ENCODE data around the gene ZFYVE28. TPM values are rescaled to one million over a fixed set of nuclear protein-coding genes. Genes with fewer than 3 reads are reported as not detected.
"Not testable (repeated sequence)": the region's sequence is repeated elsewhere in the genome, so short reads cannot be mapped to it uniquely, and the experiment has no call there.

ZFYVE28 gene
- total RNA-seq, 4 donors from 2014 or later = 20.6 to 153 (median 63.2) TPM

DNA sequence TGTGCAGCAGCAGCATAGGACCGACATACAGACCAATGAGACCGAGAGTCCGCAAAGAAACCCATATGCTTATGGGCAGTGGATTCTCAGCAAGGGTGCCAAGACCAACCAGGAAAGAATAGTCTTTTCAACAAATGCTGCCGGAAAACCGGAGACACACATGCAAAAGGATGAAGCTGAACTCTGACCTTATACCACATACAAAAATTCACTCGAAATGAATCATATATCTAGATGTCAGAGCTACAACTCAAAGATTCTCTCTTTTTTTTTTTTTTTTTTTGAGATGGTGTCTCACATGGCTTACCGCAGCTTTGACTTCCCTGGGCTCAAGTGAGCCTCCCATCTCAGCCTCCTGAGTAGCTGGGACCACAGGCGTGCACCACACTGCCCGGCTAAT lies 140.5 kb downstream of the ZFYVE28 start:
- no peaks in the 10 kb centered on the region for H3K27me3 ChIP-seq
- DNase-seq = no peak
- TF ChIP-seq, protein P1, sequence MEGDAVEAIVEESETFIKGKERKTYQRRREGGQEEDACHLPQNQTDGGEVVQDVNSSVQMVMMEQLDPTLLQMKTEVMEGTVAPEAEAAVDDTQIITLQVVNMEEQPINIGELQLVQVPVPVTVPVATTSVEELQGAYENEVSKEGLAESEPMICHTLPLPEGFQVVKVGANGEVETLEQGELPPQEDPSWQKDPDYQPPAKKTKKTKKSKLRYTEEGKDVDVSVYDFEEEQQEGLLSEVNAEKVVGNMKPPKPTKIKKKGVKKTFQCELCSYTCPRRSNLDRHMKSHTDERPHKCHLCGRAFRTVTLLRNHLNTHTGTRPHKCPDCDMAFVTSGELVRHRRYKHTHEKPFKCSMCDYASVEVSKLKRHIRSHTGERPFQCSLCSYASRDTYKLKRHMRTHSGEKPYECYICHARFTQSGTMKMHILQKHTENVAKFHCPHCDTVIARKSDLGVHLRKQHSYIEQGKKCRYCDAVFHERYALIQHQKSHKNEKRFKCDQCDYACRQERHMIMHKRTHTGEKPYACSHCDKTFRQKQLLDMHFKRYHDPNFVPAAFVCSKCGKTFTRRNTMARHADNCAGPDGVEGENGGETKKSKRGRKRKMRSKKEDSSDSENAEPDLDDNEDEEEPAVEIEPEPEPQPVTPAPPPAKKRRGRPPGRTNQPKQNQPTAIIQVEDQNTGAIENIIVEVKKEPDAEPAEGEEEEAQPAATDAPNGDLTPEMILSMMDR (IDR thresholded peaks at IDR 0.05) = no peak
- no peak for TF ChIP-seq POLR2A (IDR thresholded peaks at IDR 0.05)
- H3K4me1 ChIP-seq = peaks cover 0 to 4% (median 0%) of the 10 kb centered on the region in 4 donors
- H3K27ac ChIP-seq = no peak overlapping the region
- H3K36me3 ChIP-seq = no peaks in the 10 kb centered on the region
- H3K9me3 ChIP-seq = no peaks in the 10 kb centered on the region
- H3K4me3 ChIP-seq = no peak overlapping the region

DNA sequence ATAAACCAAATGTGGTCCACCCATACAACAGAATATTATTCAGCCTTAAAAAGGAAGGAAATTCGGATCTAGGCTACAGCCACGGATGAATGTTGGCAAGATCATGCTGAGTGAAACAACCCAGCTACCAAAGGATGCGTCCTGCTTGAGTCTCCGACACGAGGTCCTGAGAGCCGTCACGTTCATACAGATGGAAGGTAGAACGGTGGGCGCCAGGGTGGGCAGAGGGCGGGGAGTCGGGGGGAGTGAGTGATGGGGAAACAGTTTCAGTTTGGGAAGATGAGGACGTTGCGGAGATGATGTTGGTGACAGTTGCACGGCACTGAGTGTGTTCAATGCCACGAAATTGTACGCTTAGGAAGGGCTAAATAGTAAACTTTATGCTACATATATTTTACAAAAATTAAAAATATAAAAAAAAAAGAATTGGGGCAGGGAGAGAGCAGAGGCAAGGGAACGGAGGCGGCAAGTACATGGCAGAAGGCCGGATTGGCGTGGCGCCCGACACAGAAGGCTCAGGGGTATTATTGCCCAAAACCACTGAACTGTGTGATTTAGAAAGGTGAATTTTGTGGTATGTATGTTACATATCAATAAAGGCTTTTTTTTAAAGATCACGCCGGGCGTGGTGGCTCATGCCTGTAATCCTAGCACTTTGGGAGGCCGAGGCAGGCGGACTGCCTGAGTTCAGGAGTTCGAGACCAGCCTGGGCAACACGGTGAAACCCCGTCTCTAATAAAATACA lies 141.7 kb downstream of the ZFYVE28 start:
- Histone ChIP-seq H3K4me1 (peaks cover 0 to 3% (median 0%) of the 10 kb centered on the region in 4 donors), H3K36me3 (peaks cover 0 to 11% (median 0%) of the 10 kb centered on the region in 3 donors), H3K9me3 (no peaks in the 10 kb centered on the region), H3K4me3 (no peak overlapping the region), H3K27me3 (no peaks in the 10 kb centered on the region), H3K27ac (no peak overlapping the region)
- no peak for TF ChIP-seq POLR2A (IDR thresholded peaks at IDR 0.05)
- TF ChIP-seq, protein P1 (IDR thresholded peaks at IDR 0.05) = no peak
- no peak for DNase-seq

DNA sequence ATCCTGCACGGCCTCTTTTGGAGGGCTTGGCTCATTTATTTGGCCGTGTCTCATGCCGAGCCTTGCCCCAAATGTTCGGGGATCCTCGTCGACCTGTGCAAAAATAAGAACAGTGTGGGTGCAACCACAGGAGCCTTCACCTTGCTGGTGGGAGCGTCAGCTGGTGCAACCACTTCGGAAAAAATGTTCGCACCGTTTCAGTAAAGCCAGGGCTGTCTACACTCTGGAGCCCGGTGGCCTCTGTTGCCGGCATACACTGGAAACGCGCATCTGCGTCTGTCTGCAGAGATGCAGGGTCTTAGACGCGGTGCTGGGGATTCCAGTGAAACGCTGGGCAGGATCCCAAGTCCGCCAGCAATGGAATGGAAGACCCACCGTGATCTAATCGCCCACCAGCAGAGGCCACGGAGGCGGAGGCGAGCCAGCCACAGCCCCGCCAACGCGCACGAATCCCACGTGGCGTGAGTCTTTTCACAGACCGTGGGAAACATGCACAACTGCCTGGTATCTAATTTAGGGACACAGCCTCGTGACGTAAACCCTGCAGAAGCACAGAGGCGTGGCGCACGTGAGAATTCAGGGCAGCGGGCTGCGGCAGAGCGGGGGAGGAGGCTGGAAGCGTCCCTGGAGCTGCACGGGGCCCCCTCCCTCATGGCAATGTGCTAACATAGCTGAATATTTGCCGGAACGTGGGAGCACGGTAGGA lies 142.7 kb downstream of the ZFYVE28 start:
- no peak for DNase-seq
- Histone ChIP-seq H3K4me3 (no peak overlapping the region), H3K4me1 (no peaks in the 10 kb centered on the region), H3K27ac (no peak overlapping the region), H3K36me3 (peaks cover 0 to 17% (median 0%) of the 10 kb centered on the region in 3 donors), H3K9me3 (no peaks in the 10 kb centered on the region), H3K27me3 (no peaks in the 10 kb centered on the region)
- TF ChIP-seq, protein P1 (IDR thresholded peaks at IDR 0.05) = no peak
- TF ChIP-seq POLR2A (IDR thresholded peaks at IDR 0.05) = no peak

DNA sequence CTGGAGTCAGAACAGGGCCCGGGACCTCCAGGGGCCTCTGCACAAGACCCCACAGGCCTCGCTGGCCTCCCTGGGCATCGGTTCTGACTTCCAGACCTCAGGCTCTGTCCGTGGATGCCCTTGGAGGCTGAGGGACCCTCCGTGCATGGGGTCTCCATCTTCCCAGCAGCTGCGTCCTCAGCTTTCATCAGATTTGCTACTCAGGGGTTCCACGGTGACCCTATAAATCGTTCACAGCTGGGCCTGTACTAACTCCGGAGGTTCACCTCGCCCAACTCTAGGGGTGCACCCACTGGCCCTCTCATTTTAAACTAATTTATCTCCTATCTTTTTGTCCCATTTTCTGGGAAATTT lies 143.4 kb downstream of the ZFYVE28 start:
- H3K27ac ChIP-seq, H3K27me3 ChIP-seq, H3K9me3 ChIP-seq, DNase-seq, H3K4me1 ChIP-seq, H3K4me3 ChIP-seq: not testable (repeated sequence)
- H3K36me3 ChIP-seq = peaks cover 0 to 23% (median 0%) of the 10 kb centered on the region in 3 donors

DNA sequence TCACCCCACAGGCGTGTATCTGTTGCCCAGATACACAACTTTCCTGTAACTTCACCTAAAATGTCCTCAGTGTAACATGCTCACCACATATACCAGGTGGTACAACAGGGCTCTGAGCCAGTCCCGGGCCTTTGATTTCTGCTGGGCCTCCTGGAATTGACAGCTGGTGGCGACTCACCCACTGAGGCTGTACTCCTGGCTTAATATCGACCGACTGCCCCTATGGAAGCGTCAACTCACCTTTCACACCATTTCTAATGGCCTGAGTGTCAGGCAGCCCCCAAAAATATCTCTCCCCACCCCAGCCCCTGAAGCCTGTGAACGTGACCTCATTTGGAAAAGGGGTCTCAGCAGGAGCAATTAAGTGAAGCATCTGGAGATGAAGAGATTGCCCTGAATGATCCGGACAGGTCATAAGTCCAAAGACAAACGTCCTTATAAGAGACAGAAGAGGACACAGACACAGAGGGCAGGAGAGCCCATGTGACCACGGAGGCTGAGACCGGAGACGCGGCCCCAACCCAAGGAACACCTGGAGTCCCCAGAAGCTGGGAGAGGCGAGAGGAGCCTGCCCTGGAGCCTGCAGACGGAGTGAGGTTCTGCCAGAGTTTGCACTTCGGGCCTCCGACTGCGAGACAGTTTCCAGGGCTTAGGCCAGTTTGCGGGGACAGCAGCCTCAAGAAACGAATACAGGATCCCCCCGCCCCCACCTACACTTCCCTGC lies 144.0 kb downstream of the ZFYVE28 start:
- TF ChIP-seq, protein P1 (IDR thresholded peaks at IDR 0.05) = no peak
- TF ChIP-seq POLR2A (IDR thresholded peaks at IDR 0.05) = no peak
- DNase-seq = no peak
- Histone ChIP-seq H3K4me3 (no peak overlapping the region), H3K27ac (no peak overlapping the region), H3K4me1 (no peaks in the 10 kb centered on the region), H3K27me3 (no peaks in the 10 kb centered on the region), H3K36me3 (peaks cover 0 to 23% (median 0%) of the 10 kb centered on the region in 3 donors), H3K9me3 (no peaks in the 10 kb centered on the region)

Data from Peyer's patch (tissue), 4 donors.